Neural progenitor cell (in vitro differentiated cells): ENCODE data around the gene IFFO2.

Source experiments
- EZH2 ChIP-seq: fragments of 200-600 bp; sonication (generic); IDR thresholded peaks from 2 replicates; pipeline ENCODE4 v1.6.1; 2017; ENCODE audit warnings: antibody characterized with exemption, mild to moderate bottlenecking, moderate library complexity
- EZH2phosphoT487 ChIP-seq: fragments of 200-600 bp; sonication (generic); IDR thresholded peaks from 2 replicates; pipeline ENCODE4 v1.6.1; 2017; ENCODE audit warnings: antibody characterized with exemption
- TF ChIP-seq, protein P1 (sequence below): fragments of 200-600 bp; sonication (generic); IDR thresholded peaks from 2 replicates; pipeline ENCODE4 v1.5.1; 2017; ENCODE audit warnings: antibody characterized with exemption, mild to moderate bottlenecking

DNA sequence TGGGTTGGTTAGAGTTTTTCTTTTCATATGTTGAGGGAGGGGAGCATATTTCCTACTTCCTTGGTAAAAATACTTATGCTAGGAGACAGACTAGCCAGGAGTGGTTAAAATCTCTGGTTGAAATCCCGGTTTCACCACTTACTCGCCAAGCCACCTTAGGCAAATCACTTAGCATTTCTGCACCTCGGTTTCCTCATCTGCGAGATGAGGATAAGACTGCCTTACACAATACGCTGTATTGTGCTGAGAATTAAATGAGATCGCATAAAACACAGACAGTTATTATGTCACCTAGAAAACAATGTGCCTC lies 1.4 kb downstream of the IFFO2 start:
- TF ChIP-seq, protein P1, sequence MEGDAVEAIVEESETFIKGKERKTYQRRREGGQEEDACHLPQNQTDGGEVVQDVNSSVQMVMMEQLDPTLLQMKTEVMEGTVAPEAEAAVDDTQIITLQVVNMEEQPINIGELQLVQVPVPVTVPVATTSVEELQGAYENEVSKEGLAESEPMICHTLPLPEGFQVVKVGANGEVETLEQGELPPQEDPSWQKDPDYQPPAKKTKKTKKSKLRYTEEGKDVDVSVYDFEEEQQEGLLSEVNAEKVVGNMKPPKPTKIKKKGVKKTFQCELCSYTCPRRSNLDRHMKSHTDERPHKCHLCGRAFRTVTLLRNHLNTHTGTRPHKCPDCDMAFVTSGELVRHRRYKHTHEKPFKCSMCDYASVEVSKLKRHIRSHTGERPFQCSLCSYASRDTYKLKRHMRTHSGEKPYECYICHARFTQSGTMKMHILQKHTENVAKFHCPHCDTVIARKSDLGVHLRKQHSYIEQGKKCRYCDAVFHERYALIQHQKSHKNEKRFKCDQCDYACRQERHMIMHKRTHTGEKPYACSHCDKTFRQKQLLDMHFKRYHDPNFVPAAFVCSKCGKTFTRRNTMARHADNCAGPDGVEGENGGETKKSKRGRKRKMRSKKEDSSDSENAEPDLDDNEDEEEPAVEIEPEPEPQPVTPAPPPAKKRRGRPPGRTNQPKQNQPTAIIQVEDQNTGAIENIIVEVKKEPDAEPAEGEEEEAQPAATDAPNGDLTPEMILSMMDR = no peak
- TF ChIP-seq EZH2 (no peak), EZH2phosphoT487 (no peak)
